GM10248 (cell line): ENCODE measurements around the gene MRPL54.

ENCODE experiments used
- CTCF ChIA-PET: fragments of 300-600 bp; sonication (Branson Sonifier 250); formaldehyde crosslinking; extraction: SDS; loops from one replicate; lab custom pipeline; 2021; ENCODE audit warnings: antibody characterized with exemption; lab: Yijun Ruan, JAX
- POLR2A ChIA-PET: fragments of 350-650 bp; sonication (Branson Sonifier 250); formaldehyde crosslinking; extraction: SDS; loops from one replicate; lab custom pipeline; 2020; ENCODE audit warnings: antibody characterized with exemption; lab: Yijun Ruan, JAX
- DNase-seq: peaks from one replicate; pipeline ENCODE4 v3.0.0; 2012; ENCODE audit errors: extremely low spot score
- TF ChIP-seq, protein P1 (sequence below): IDR thresholded peaks from 2 replicates; pipeline ENCODE4 v1.5.1; 2012; ENCODE audit warnings: mild to moderate bottlenecking, low read depth; ENCODE audit errors: extremely low read depth, missing control alignments, control extremely low read depth

The MRPL54 gene

DNA sequence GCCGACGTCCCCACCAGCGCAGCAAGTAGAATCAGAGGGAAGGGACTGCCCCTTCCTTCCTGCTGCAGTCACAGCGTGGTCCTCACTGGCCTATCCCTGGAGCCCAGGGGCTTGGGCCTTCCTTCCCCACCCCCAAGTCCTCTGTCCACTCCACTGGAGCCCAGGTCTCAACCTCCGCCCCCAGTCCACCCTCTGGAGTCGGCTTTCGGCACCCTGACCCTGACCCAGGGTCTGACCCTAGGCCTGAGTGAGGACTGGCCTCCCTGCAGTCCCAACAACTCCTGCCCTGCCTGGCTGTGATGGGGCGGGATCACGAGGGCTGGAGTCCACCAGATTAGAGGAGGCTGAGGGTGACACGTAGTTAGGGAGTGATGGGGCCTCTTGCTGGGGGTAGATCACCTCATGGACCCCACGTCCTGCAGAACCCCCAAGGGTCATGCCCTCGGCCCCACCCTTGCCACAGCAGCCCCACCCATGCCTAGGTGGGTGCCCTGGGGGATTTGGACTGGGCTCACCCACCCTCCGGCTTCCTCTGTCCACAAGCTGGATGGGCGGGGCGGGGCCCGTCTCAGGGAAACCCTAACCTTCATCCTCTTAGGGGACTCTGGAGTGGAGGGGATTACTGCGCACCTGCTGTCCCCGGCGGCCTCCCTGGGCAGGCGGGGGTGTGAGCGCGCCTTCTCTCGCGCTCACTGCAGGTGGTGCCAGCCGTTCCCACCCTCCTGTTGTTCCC, 5.7 kb downstream of the MRPL54 start:
- no peak for DNase-seq
- CTCF ChIA-PET, result no interaction called here
- TF ChIP-seq, protein P1, sequence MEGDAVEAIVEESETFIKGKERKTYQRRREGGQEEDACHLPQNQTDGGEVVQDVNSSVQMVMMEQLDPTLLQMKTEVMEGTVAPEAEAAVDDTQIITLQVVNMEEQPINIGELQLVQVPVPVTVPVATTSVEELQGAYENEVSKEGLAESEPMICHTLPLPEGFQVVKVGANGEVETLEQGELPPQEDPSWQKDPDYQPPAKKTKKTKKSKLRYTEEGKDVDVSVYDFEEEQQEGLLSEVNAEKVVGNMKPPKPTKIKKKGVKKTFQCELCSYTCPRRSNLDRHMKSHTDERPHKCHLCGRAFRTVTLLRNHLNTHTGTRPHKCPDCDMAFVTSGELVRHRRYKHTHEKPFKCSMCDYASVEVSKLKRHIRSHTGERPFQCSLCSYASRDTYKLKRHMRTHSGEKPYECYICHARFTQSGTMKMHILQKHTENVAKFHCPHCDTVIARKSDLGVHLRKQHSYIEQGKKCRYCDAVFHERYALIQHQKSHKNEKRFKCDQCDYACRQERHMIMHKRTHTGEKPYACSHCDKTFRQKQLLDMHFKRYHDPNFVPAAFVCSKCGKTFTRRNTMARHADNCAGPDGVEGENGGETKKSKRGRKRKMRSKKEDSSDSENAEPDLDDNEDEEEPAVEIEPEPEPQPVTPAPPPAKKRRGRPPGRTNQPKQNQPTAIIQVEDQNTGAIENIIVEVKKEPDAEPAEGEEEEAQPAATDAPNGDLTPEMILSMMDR, result no peak
- POLR2A ChIA-PET, result no interaction called here

DNA sequence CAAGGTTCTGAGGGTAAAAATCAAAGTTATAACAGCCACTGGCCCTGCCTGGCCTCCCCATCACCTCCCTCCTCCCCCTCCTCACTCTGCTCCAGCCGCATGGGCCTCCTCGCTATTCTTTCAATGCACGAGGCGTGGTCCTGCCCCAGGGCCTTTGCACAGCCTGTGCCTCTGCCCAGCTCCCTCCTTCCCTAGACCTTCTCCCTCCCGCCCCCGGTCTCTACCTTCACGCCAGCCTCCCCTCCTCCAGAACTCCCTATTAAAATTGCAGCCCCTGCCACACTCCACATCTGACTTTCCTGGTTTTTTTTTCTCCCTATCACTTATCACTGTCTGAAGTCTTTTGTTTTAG, 6.2 kb downstream of the MRPL54 start:
- DNase-seq, result no peak
- ChIA-PET CTCF (no interaction called here), POLR2A (no interaction called here)
- TF ChIP-seq, protein P1, result no peak

DNA sequence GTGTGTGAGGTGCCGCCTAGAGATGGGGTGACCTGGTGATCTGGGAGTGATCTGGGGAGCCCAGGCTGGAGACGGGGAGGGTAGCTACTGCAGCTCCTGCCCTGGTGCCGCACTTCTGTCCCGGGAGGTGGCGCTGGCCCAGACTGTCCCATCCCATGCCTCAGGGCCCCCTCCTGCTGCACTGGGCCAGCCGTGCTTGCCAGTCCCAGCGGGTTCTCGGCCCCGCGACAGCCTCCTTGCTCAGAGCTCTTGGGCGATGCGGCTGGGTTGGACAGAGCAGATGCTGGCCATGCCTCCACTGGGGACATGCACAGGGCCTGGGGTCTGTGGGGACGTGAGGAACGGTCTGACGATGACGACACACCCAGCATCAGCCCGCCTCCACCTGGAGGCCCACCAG, 7.0 kb downstream of the MRPL54 start:
- DNase-seq, result no peak
- TF ChIP-seq, protein P1, result no peak
- POLR2A ChIA-PET, result interaction anchor here (0.6 kb wide), 1 partner anchor 24 kb away, joined by 3 read pairs; no protein-coding TSS in a partner anchor
- CTCF ChIA-PET, result interaction anchor here (1.0 kb wide), 1 partner anchor 10 kb away, joined by 3 read pairs; no protein-coding TSS in a partner anchor

DNA sequence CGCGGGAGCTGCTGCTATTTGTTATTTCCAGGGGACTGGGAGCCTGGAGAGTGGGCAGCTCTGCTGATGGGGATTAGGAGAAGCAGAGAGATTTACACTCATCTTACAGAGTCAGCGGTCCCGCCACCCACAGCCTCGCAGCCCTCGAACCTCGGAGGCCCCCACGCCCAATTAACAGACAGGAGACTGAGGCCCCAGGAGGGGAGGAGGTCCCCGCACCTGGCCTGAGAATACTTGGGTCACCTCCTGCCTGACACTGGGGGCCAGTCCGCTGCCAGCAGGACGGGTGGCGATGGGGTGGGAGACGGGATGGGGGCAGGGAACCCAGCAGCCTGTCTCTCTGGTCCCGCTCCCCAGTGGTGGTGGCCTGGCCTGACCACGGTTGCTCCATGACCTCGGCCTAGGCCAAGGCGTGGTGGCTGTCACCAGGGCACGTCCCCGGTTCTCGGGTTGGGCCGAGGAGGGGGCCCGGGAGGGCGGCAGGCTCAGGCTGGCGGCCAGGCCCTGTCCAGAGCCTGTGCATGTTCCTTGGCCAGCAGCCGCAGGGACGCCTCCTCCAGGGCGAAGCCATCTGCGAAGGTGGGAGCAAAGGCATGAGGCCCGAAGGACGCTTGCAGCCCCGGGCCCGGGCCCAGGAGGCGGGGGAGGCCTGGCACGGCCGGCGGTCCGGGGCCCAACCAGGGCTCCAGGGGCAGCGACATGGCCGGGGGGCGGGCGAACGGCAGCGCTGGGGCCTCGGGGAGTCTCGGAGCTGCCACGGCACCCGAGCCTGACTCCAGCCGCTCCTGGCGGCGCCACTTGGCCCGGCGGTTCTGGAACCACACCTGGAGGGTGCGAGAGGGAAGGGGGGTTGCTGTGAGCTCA, 7.9 kb downstream of the MRPL54 start:
- DNase-seq, result no peak
- TF ChIP-seq, protein P1, result no peak
- POLR2A ChIA-PET, result no interaction called here
- CTCF ChIA-PET, result interaction anchor here (1.0 kb wide), 1 partner anchor 9 kb away, joined by 3 read pairs; no protein-coding TSS in a partner anchor

DNA sequence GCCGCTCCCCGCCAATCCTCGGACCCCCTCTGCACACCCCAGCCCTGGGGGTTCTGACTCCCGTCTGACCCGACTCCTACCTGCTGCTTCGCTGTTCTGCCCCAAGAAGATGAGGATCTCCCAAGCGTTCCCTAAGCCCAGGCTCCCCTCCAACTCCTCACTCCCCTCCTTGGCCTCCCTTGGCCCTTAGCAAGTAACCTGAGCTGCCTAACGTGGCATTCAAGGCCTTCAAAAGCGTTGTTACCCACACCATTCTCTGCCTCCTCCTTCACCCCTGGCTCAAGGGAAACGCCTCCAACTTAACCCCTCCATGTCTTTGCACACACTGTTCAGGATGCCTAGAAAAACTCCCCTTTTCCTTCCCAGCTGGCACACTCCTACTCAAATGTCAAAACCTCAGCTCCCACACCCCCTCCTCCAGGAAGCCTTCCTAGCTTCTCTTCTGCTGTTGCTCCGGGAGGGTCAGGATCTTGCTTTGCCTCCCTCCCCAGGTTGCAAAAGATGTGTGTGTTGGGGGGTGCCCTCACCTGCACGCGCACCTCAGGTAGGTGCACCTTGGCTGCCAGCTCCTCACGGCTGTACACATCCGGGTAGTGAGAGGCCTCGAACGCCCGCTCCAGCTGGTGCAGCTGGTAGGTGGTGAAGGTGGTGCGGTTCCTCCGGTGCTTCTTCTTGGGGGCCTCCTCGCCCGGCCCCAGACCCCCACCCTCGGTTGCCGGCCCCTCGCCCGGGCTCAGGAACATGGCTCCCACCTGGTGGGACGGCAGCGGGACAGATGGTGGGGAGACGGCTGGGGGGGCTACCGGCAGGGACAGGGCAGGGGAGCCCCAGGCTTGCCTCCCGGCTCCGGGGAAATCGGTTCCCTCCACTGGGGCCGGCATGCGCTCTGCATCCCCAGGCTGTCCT, 8.8 kb downstream of the MRPL54 start:
- ChIA-PET CTCF (interaction anchor here (4.2 kb wide), 1 partner anchor 8 kb away, joined by 15 read pairs; the partner anchor contains the start of gene MRPL54), POLR2A (interaction anchor here (0.6 kb wide), 1 partner anchor 17 kb away, joined by 10 read pairs; no protein-coding TSS in a partner anchor)
- TF ChIP-seq, protein P1, result no peak
- no peak for DNase-seq
